GM18511 (cell line): Measurements from ENCODE around the gene MATCAP1.

Experiments
- ATAC-seq: cut with Tn5 transposase; IDR thresholded peaks from one replicate; pipeline ENCODE4 v1.9.1; 2021; ENCODE audit warnings: mild to moderate bottlenecking, moderate library complexity; ENCODE audit not compliant: unreplicated experiment

The MATCAP1 gene

DNA sequence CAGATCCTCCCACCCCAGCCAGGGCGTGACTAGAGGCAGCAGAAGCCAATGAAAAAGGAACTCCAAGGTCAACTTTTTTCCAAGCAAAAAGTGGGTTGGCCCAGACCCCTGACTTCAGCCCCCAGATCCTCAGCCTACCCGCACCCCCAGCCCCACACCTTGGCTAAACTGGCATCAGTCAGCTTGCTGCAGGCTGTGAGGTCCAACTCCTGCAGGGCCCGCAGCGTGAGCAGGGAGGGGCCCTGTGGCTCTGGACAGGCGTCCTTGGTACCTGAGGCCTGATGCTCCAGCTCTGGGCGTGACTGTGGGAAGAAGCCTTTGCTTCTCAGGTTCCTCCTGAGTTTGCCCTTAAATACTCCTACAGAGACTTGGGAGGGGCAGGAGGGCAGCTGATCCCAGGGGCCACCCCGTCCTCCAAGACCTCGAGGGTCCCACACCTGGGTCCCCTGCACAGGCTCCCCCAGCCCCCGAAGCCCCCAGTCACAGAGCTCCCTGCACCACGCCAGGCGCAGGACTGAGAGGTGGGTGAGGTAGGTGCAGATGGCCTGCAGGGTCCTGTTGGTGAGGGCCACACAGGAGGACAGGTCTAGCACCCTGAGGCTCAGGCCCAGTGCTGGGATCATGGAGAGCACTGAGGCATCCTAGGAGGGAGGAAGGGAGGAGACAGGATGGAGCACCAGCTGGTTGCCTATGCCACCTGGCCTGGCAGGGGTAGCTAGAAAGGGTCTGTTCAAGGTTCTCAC lies 24.6 kb upstream of the MATCAP1 start:
- no peak for ATAC-seq

GRCh38 chr16:67207249-67208091 lies 23.7 kb upstream of the MATCAP1 start:
- no peak for ATAC-seq

DNA sequence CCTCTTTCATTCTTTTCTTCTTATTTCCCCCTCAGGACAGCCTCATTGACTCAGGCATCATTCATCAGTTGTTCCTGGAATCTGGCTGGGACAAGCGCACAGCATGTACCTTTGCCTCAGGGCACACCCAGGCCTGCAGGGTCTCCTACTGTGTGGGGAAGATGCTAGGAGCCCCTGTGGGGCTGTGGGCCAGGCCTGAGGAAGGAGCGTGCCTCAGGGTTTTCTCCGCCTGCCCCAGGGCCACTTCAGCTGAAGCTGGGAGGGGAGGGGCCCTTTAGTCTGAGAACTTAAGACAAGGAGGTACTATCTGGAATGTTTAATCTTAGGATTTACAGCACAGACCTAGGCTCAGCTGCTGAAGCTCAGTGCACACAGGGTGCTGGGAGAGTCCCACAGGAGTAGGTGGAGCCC lies 23.1 kb upstream of the MATCAP1 start:
- ATAC-seq, result no peak

DNA sequence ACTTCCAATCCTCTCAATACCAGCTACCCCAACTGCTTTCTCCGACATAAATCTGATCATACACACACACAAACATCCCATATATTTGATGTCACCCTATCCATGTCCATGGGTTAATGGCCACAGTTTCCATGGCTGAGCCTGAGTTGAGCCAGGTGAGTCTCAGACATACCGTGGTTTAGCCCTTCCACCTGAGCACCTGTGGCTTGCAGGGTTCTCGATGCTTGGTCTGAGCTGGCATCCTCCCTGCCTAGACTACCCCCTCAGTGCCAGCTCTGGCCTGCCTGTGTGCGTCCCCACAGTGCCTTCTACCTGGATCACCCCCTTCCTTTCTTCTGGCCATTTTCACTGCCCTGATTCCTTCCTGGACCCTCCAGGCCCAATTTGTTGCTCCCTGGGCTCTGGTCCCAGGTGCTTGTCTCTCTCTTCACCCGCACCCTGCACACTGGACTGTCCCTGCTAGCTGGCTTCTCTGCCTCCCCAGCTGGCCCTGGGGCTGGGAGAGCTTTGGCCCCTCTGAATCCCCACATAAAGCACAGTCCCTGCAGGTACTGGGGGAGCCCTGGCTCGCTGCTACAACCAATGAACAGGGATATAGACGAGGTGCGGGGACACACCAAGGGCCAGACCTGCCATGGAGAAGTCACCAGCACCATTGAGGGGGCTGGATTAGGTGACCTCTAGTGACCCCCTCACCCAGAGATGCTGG lies 22.5 kb upstream of the MATCAP1 start:
- no peak for ATAC-seq

DNA sequence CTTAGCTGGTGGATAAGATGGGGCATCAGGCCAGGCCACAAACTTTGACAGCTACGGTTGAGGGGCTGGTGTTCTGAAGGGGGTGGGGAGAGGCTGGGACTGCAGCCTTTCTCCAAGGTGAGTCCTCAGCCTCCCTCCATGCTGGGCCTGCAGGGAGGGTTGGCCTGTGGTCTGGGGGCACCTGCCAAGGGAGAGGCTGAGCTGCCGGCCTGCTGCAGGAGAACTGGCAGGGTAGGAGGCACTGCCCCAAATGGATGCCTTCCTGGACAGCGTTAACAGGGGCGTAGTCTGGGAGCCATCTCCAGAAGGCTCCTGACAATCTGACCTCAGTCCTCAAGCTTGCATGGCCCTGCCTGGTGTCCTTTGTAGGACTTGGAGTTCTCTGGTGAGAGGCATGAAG lies 20.3 kb upstream of the MATCAP1 start:
- ATAC-seq, result no peak

DNA sequence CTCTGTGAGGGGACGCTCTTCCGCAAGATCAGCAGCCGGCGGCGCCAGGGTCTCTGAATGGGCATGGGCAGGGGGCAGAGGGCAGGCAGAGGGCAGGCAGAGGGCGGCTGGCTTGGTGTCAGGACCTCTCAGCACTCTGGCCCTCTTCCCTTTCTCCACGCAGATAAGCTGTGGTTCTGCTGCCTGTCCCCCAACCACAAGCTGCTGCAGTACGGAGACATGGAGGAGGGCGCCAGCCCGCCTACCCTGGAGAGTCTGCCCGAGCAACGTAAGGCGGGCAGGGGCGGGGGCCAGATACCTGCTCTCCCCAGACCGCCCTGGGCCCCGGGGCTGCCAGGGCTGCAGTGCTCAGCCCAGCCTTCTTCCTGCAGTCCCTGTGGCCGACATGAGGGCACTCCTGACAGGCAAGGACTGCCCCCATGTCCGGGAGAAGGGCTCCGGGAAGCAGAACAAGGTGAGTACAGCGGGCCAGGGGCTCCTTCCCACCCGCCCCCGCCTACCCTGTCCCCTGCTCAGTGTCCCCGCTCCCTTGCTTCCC lies 19.3 kb upstream of the MATCAP1 start:
- ATAC-seq, result no peak

- no peak for ATAC-seq
Observed at GRCh38 chr16:67202426-67202825, 18.7 kb upstream of the MATCAP1 start.

DNA sequence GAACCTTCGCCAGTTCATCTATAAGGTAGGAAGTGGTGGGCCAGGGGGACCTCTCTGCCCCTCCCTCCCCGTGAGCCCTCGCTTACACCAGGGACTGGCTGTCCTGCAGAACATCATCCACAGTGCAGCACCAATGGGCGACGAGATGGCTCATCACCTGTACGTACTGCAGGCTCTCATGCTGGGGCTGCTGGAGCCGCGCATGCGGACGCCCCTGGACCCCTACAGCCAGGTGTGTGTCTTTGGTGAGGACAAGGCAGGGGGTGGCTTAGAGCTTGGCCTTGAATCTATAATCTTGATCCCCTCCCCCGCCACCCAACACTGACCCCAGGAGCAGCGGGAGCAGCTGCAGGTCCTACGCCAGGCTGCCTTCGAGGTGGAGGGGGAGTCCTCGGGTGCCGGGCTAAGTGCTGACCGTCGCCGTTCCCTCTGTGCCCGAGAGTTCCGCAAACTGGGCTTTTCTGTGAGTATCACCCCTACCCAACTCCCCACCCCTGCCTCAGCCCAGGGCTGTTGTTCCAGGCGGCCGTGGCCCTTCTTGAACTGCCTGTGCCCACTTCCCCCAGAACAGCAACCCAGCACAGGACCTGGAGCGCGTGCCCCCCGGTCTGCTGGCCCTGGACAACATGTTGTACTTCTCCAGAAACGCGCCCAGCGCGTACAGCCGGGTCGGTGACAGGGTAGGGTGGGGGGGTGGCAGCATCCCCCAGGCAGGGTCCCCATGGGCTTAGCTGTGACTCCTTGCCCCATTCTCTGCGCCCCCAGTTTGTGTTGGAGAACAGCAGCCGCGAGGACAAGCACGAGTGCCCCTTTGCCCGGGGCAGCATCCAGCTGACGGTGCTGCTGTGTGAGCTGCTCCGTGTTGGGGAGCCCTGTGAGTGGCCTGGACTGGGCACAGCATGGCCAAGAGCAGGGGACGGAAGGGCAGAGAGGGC lies 17.9 kb upstream of the MATCAP1 start:
- no peak for ATAC-seq

- no peak for ATAC-seq
Observed at GRCh38 chr16:67200491-67200890, 16.7 kb upstream of the MATCAP1 start.

GRCh38 chr16:67199808-67200198 lies 16.0 kb upstream of the MATCAP1 start:
- ATAC-seq, result no peak

- ATAC-seq, result no peak
Observed at GRCh38 chr16:67199011-67199807, 15.4 kb upstream of the MATCAP1 start, which contains the start of gene ELMO3. ELMO3 (plus strand) TSS chr16:67199131; CDS start chr16:67199327, 196 bp downstream.

DNA sequence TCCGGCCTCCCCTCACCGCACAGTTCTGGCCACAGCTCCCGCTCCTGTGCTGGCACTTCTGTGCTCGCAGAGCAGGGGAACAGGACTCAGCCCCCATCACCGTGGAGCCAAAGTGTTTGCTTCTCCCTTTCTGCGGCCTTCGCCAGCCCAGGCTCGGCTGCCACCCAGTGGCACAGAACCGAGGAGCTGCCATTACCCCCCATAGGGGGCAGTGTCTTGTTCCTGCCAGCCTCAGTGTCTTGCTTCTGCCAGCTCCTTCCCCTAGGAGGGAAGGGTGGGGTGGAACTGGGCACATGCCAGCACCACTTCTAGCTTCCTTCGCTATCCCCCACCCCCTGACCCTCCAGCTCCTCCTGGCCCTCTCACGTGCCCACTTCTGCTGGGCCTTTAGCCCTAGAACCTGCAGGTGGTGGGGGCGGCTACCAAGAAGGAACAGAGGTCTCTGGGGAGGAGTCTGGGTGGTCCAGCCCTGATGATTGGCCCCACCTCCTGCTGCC lies 14.5 kb upstream of the MATCAP1 start:
- no peak for ATAC-seq

DNA sequence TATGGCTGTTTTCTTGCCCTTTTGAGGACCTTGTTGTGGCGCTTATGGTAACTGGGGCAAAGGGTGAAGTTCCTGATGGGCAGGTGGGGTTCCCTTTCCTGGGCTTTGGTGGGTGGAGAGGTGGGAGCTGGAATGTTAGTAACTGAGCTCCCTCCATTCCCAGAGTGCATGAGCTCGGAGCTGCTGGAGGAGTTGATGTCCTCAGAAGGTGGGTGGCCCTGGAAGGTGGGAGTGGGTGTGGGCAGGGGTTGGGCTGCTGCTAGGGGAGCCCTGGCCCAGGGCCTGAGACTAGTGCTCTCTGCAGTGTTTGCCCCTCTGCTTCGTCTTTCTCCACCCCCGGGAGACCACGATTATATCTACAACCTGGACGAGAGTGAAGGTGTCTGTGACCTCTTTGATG lies 13.9 kb upstream of the MATCAP1 start:
- ATAC-seq, result no peak

GRCh38 chr16:67196881-67197280 lies 13.1 kb upstream of the MATCAP1 start:
- ATAC-seq, result no peak

DNA sequence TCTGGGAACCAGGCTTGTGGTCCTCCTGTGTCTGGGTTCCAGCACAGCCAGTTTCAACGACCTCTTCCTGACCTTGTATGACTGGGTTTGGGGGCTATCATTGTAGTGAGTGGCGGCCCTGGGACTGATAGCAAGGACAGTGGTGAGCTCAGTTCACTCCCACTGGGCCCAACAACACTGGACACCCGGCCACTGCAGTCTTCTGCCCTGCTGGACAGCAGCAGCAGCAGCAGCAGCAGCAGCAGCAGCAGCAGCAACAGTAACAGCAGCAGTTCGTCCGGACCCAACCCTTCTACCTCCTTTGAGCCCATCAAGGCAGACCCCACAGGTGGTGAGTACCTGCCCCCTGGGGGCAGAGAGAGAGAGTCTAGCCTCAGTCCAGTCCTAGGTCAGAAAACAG lies 11.9 kb upstream of the MATCAP1 start:
- no peak for ATAC-seq

- ATAC-seq, result no peak
Observed at GRCh38 chr16:67194260-67194659, 10.5 kb upstream of the MATCAP1 start.

DNA sequence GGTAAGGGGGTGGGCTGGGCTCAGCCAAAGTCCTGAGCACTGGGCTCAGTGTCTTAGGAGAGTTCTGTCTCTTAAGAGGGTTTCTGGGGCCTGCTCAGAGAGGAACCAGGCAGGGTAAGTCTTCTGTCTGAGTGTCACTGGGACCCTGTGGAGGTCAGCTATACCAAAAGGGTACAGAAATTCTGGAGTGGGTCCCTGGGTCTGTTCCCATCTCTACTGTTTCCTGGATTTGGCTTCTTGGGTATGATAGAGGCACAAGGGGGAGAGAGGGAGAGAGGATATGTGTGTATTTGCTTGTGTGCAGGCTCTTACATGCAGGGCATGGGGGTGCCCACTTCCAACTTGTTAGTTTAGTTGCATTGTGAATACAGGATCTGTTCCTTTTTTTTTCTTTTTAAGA lies 9.8 kb upstream of the MATCAP1 start:
- no peak for ATAC-seq

- no peak for ATAC-seq
Observed at GRCh38 chr16:67192781-67193361, 9.1 kb upstream of the MATCAP1 start.
